ENCODE data around the gene ISG20L2. TPM values are rescaled to one million over a fixed set of nuclear protein-coding genes. Genes with fewer than 3 reads are reported as not detected.
A peak's percentile ranks its signal among the peaks of the same experiment; 100 is the strongest.

Gene ISG20L2
- total RNA-seq, 1 donor from 2014 or later: 36.9 TPM

DNA sequence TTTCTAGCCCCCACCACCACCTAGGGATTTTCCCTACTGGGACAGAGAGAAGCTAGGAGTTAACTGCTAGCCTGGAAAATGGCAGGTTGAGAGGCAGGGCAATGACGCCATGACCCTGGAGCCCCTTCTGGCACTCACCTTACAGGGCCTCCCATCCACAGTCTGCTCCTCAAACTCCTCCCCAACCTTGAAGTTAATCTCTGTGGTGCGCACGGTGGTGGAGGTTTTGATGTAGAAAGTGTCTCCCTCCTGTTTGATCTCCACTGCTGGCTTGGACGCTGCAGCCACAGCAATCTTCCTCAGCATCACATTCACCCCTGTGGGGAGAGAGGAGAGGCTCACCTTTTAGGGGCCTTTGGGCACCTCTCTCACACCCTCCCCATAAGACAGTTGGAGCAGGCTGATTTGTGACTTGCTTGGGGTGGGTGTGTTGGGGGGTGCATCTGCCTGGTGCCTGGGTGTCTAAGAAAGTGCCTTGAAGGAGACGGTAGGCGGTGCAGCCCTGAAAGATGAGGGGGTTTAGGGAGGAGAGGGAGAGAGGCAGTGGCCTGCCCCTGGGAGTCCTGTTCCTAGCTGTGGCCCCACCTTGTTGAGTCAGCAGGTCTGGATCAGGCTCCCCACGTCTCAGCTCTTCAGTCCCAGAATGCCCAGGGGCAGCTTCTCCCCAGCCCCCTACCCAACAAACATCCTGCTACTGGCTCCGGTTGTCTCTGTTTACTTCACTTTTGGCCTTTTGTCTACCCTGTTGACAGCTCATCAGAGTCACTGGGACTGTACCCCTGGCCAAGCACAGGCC is 27.6 kb downstream of the ISG20L2 start:
- H3K4me1 Mint-ChIP-seq (ENCODE audit: low read depth): peaks cover 23% of the 10 kb centered on the region

DNA sequence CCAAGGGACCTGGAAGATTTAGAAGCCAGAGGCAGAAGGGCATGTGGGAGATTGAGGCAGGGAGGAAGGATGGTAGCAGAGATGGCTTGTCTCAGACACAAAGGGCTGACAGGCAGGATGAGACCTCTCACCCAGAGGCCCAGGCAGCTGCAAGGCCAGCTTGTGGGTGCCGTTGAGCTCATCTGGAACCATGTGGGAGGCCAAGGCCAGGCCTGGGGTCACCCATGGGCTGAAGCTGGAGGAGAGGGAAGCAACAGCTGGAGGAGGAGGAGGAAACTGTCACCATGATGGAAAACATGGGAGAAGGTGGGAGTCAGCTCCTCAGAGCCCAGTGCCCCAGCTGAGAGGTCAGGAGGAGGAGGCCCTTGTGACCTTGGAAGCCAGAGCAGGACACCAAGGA is 29.6 kb downstream of the ISG20L2 start:
- Mint-ChIP-seq H3K9me3 (ENCODE audit: low read depth) (no peaks in the 10 kb centered on the region), H3K27ac (peak overlapping the region; percentile 82), H3K4me3 (ENCODE audit: low read depth) (no peak overlapping the region), H3K27me3 (peaks cover 10% of the 10 kb centered on the region), H3K4me1 (ENCODE audit: low read depth) (peaks cover 21% of the 10 kb centered on the region), H3K36me3 (ENCODE audit: insufficient read depth) (peaks cover 7% of the 10 kb centered on the region)
- DNase-seq (ENCODE audit: low spot score, unreplicated experiment): no peak
- TF ChIP-seq, protein P1, sequence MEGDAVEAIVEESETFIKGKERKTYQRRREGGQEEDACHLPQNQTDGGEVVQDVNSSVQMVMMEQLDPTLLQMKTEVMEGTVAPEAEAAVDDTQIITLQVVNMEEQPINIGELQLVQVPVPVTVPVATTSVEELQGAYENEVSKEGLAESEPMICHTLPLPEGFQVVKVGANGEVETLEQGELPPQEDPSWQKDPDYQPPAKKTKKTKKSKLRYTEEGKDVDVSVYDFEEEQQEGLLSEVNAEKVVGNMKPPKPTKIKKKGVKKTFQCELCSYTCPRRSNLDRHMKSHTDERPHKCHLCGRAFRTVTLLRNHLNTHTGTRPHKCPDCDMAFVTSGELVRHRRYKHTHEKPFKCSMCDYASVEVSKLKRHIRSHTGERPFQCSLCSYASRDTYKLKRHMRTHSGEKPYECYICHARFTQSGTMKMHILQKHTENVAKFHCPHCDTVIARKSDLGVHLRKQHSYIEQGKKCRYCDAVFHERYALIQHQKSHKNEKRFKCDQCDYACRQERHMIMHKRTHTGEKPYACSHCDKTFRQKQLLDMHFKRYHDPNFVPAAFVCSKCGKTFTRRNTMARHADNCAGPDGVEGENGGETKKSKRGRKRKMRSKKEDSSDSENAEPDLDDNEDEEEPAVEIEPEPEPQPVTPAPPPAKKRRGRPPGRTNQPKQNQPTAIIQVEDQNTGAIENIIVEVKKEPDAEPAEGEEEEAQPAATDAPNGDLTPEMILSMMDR (IDR thresholded peaks at IDR 0.05; ENCODE audit: unreplicated experiment): no peak

More for the DNA sequence above, 27.6 kb downstream of the ISG20L2 start:
- H3K9me3 Mint-ChIP-seq (ENCODE audit: low read depth): no peaks in the 10 kb centered on the region
- no peak for DNase-seq (ENCODE audit: low spot score, unreplicated experiment)
- peaks cover 17% of the 10 kb centered on the region for H3K27me3 Mint-ChIP-seq
- no peak overlapping the region for H3K4me3 Mint-ChIP-seq (ENCODE audit: low read depth)
- TF ChIP-seq, protein P1 (IDR thresholded peaks at IDR 0.05; ENCODE audit: unreplicated experiment): no peak
- peaks cover 7% of the 10 kb centered on the region for H3K36me3 Mint-ChIP-seq (ENCODE audit: insufficient read depth)
- no peak overlapping the region for H3K27ac Mint-ChIP-seq

DNA sequence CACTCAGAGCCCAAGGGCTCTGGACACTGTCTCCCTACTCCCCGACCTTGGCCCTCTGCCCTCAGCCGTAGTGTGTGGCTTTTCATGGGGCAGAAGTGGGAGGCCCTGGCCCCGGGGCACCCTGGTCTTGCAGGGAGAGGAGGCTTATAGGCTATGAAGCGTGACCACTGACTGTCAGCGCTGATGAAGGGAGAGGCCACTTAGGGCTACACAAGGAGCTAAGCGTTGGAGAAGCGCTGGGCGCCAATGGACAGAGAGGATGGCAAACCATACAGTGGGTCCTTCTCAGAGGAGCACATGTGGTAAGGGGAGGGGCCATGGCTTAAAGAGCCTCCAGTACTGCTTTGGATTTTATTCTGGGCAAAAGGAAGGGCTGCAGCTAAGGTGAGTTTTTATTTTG is 31.1 kb downstream of the ISG20L2 start:
- H3K4me1 Mint-ChIP-seq (ENCODE audit: low read depth): peaks cover 25% of the 10 kb centered on the region
- H3K9me3 Mint-ChIP-seq (ENCODE audit: low read depth): no peaks in the 10 kb centered on the region
- TF ChIP-seq, protein P1 (IDR thresholded peaks at IDR 0.05; ENCODE audit: unreplicated experiment): no peak
- H3K36me3 Mint-ChIP-seq (ENCODE audit: insufficient read depth): peaks cover 7% of the 10 kb centered on the region
- peaks cover 7% of the 10 kb centered on the region for H3K27me3 Mint-ChIP-seq
- DNase-seq (ENCODE audit: low spot score, unreplicated experiment): no peak
- no peak overlapping the region for H3K27ac Mint-ChIP-seq
- H3K4me3 Mint-ChIP-seq (ENCODE audit: low read depth): no peak overlapping the region

DNA sequence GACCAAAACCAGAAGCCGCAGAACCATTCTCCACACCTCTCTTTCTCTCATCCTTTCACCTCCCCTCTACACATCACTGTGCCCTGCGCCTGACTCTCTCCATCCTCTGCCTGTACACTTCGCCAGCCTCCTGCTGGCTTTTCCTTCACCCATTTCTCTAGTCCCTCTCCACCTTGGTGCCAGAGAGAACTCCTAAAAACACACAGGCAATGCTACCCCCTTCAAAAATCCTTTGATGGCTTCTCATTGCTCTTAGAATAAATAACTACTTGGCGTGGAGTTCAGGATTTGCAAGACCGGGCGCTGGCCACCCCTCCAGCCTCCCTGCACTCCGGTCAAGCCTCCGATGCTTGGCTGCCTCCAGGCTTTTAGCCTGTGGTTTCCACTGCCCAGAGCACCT is 31.8 kb downstream of the ISG20L2 start:
- Mint-ChIP-seq H3K4me1 (ENCODE audit: low read depth) (peaks cover 32% of the 10 kb centered on the region), H3K27me3 (peaks cover 7% of the 10 kb centered on the region), H3K9me3 (ENCODE audit: low read depth) (no peaks in the 10 kb centered on the region), H3K27ac (peak overlapping the region; percentile 46), H3K4me3 (ENCODE audit: low read depth) (no peak overlapping the region), H3K36me3 (ENCODE audit: insufficient read depth) (peaks cover 7% of the 10 kb centered on the region)
- DNase-seq (ENCODE audit: low spot score, unreplicated experiment): no peak
- TF ChIP-seq, protein P1 (IDR thresholded peaks at IDR 0.05; ENCODE audit: unreplicated experiment): no peak

DNA sequence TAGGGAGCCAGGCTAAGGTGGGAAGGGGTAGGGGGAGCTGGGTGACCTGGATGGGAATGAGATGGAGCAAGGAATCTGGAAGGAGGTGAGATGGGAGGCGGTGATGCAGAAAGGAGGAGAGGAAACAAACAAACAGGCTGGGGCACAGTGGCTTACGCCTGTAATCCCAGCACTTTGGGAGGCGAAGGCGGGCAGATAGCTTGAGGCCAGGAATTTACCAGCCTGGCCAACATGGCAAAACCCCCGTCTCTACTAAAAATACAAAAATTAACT is 33.9 kb downstream of the ISG20L2 start:
- Mint-ChIP-seq H3K9me3 (ENCODE audit: low read depth) (no peaks in the 10 kb centered on the region), H3K4me3 (ENCODE audit: low read depth) (no peak overlapping the region), H3K27ac (peak overlapping the region; percentile 67), H3K36me3 (ENCODE audit: insufficient read depth) (peaks cover 5% of the 10 kb centered on the region), H3K4me1 (ENCODE audit: low read depth) (peaks cover 37% of the 10 kb centered on the region), H3K27me3 (peaks cover 9% of the 10 kb centered on the region)
- no peak for DNase-seq (ENCODE audit: low spot score, unreplicated experiment)
- TF ChIP-seq, protein P1 (IDR thresholded peaks at IDR 0.05; ENCODE audit: unreplicated experiment): no peak
